ENCODE measurements around the gene TM2D3.

DNA sequence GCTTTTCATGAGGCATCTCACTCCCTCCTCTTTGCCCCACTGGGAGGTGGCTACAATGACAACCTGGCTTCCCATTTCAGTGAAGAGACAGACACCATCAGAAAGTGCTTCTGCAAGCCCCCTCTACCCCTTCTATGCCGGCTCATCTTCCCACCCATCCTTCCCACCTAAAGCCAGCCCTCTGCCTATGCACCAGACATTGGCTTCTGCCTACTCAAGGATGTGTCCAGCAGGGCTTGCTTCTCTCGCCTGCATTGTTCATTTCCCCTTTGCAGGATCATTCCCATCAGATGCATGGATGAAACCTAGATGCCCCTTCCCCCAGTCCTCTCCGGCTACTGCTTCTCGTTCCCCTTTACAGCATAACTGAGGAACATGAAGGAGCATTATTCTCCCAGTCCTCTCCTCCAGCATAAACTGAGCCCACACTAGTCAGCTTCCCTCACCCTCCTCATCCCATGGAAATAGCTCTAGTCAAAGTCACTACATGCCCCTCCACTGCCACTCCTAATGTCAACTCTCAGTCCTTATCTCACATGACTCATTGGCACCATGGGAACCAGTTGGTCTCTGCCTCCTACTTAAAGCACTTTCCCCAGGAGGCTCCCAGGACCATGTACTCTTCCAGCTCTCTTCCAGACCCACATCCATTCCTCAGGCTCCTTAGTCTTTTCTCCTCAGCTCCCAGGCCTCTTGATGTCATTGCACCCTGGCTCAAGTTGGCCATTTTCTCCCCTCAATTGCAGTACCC is 47.9 kb downstream of the TM2D3 start:
- TF ChIP-seq EZH2 (IDR thresholded peaks at IDR 0.05; ENCODE audit: insufficient read depth, poor library complexity, severe bottlenecking) (no peak), EZH2phosphoT487 (IDR thresholded peaks at IDR 0.05; ENCODE audit: insufficient read depth, low read depth) (no peak)

Measured in GM23248 (cell line).